HCT116 (cell line): Measurements from ENCODE around the gene USP3. TPM values are rescaled to one million over a fixed set of nuclear protein-coding genes. Genes with fewer than 3 reads are reported as not detected.
A peak's percentile ranks its signal among the peaks of the same experiment; 100 is the strongest.

Source experiments
- ATAC-seq: fragments of 200-7000 bp; cut with Tn5 transposase; 2 replicates; pipeline ENCODE4 v1.9.1; 2020; ENCODE audit warnings: mild to moderate bottlenecking, moderate library complexity
- BruUV-seq: library from RNA; stranded (reverse); fragments of 400-500 nt; replicated peaks from 2 replicates; lab custom pipeline; 2021; lab: Mats Ljungman, UMichigan
- CTCF ChIA-PET: fragments of 300-600 bp; sonication (Branson Sonifier 250); formaldehyde crosslinking; loops from one replicate; lab custom pipeline; 2021; ENCODE audit warnings: antibody characterized with exemption; lab: Charles Lee
- POLR2A ChIA-PET: fragments of 300-600, 350-600 bp; sonication (Branson Sonifier 250); formaldehyde crosslinking; loops from one replicate; lab custom pipeline; 2021; ENCODE audit warnings: antibody characterized with exemption; lab: Charles Lee
- RAD21 ChIA-PET, 2 experiments: fragments of 300-600 bp; sonication (Branson Sonifier 250); formaldehyde crosslinking; loops; one replicate each; lab custom pipeline; 2023; ENCODE audit warnings: low total read pairs in 2 of 2; ENCODE audit not compliant: uncharacterized antibody in 2 of 2, unreplicated experiment in 2 of 2, low non-redundant PET in 1 of 2; lab: Charles Lee
- DNase-seq: peaks from one replicate; pipeline ENCODE4 v3.0.0-alpha.2; 2010; ENCODE audit warnings: low read depth, low spot score
- H2AFZ ChIP-seq: fragments of 200-600 bp; shearing (Covaris generic), sonication (generic); 2 replicates; pipeline ENCODE4 v1.6.1; 2017; ENCODE audit warnings: low read depth, mixed run types, mixed read lengths, antibody characterized with exemption, low read length; ENCODE audit not compliant: poor library complexity, severe bottlenecking
- H3K27ac ChIP-seq: 2 replicates; pipeline ENCODE4 v1.5.1; 2012; ENCODE audit warnings: low read depth, low read length
- H3K27me3 ChIP-seq: fragments of 200-600 bp; sonication (generic); 2 replicates; pipeline ENCODE4 v1.6.1; 2016; ENCODE audit warnings: mixed run types, low read length, mixed read lengths; ENCODE audit not compliant: insufficient read depth
- H3K36me3 ChIP-seq, 2 experiments: fragments of 200-500 bp in 1 of 2; fragments of 200-600 bp in 1 of 2; sonication (Bioruptor generic) in 1 of 2; sonication (generic) in 1 of 2; 2 replicates each; pipeline versions ENCODE4 v1.5.1 to v1.6.1; 2014 to 2016; ENCODE audit warnings: low read length in 2 of 2, inconsistent platforms in 1 of 2, mixed read lengths in 1 of 2, mixed run types in 1 of 2; ENCODE audit not compliant: insufficient read depth in 2 of 2, control insufficient read depth in 1 of 2
- H3K4me1 ChIP-seq, 2 experiments: fragments of 200-600 bp in 1 of 2; sonication (generic) in 1 of 2; 2 replicates each; pipeline versions ENCODE4 v1.5.1 to v1.6.1; 2012 to 2017; ENCODE audit warnings: low read length in 2 of 2, inconsistent platforms in 1 of 2, mild to moderate bottlenecking in 1 of 2, mixed read lengths in 1 of 2, mixed run types in 1 of 2, moderate library complexity in 1 of 2; ENCODE audit not compliant: insufficient read depth in 2 of 2, control insufficient read depth in 1 of 2
- H3K4me2 ChIP-seq: fragments of 200-600 bp; sonication (generic); 2 replicates; pipeline ENCODE4 v1.6.1; 2017; ENCODE audit warnings: mixed run types, low read length, mixed read lengths
- H3K4me3 ChIP-seq, 2 experiments: fragments of 200-600 bp in 1 of 2; sonication (generic) in 1 of 2; replicated peaks in 1 of 2; 2 replicates each; pipeline ENCODE4 v1.5.1; 2011 to 2016; ENCODE audit warnings: low read length in 2 of 2, control low read depth in 1 of 2, low read depth in 1 of 2, mild to moderate bottlenecking in 1 of 2, mixed read lengths in 1 of 2, mixed run types in 1 of 2
- H3K79me2 ChIP-seq: fragments of 200-600 bp; sonication (generic); 2 replicates; pipeline ENCODE4 v1.6.1; 2017; ENCODE audit warnings: mild to moderate bottlenecking, mixed run types, low read length, moderate library complexity, mixed read lengths; ENCODE audit not compliant: insufficient read depth
- H3K9ac ChIP-seq: fragments of 200-600 bp; sonication (generic); 2 replicates; pipeline ENCODE4 v1.6.1; 2016; ENCODE audit warnings: low read length, mixed read lengths
- H3K9me2 ChIP-seq: fragments of 200-600 bp; sonication (generic), shearing (Covaris generic); 2 replicates; pipeline ENCODE4 v1.6.1; 2017; ENCODE audit warnings: mixed run types, mild to moderate bottlenecking, moderate library complexity; ENCODE audit not compliant: insufficient read depth
- H3K9me3 ChIP-seq, 2 experiments: fragments of 200-500 bp in 1 of 2; fragments of 200-600 bp in 1 of 2; sonication (Bioruptor generic) in 1 of 2; sonication (generic) in 1 of 2; 2 replicates each; pipeline ENCODE4 v1.6.1; 2014 to 2017; ENCODE audit warnings: low read length in 2 of 2, mixed read lengths in 2 of 2, inconsistent platforms in 1 of 2, low read depth in 1 of 2, mild to moderate bottlenecking in 1 of 2, mixed run types in 1 of 2, moderate library complexity in 1 of 2; ENCODE audit not compliant: control insufficient read depth in 1 of 2, insufficient read depth in 1 of 2
- H4K20me1 ChIP-seq: fragments of 200-600 bp; sonication (generic), shearing (Covaris generic); 2 replicates; pipeline ENCODE4 v1.6.1; 2017; ENCODE audit warnings: mixed run types, mild to moderate bottlenecking, moderate library complexity; ENCODE audit not compliant: insufficient read depth
- REST ChIP-seq: IDR thresholded peaks from 2 replicates; pipeline ENCODE4 v1.6.1; 2012; ENCODE audit warnings: low read depth
- intact Hi-C: fragments of 100-400 bp; cut with micrococcal nuclease; formaldehyde crosslinking; loops from 2 replicates; pipeline ENCODE4 v1.10.0; 2022
- total RNA-seq: library from RNA; stranded (reverse); gene quantifications from one replicate; pipeline ENCODE4 v1.2.1, GENCODE V29; 2021; ENCODE audit not compliant: unreplicated experiment
- TF ChIP-seq, protein P1 (sequence below), 3 experiments: fragments of 200-600 bp in 1 of 3; sonication (generic) in 1 of 3; IDR thresholded peaks in 2 of 3; conservative IDR thresholded peaks in 1 of 3; 2 replicates each; pipeline ENCODE4 v1.5.1; 2012 to 2017; ENCODE audit warnings: low read depth in 2 of 3, low read length in 2 of 3, antibody characterized with exemption in 1 of 3, borderline replicate concordance in 1 of 3, control low read depth in 1 of 3, mild to moderate bottlenecking in 1 of 3, mixed read lengths in 1 of 3, mixed run types in 1 of 3, moderate library complexity in 1 of 3; ENCODE audit not compliant: insufficient read depth in 1 of 3

Gene USP3
- total RNA-seq, 1 experiment from 2014 or later, result 61.6 TPM

DNA sequence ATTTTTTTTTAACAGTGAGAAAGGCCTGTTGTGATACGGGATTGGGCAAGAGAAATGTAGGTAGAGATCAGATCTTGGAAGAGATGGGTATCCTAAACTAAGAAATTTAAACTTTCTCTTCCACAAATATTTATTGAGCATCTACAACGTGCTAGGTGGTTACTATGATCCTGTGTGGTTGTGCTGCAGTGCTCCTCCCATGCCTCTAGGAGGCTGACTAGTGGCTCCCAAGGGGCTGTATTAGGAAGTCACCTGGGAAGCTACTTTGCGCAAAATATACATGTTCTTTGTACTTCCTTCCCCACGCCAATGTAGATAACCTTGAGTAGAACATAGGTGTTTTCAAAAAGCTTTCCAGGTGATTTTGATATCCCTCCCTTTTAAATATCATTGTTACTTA, 27.2 kb downstream of the USP3 start:
- Histone ChIP-seq H3K9me2 (no peaks in the 10 kb centered on the region), H3K79me2 (peaks cover 97% of the 10 kb centered on the region), H3K4me2 (no peak overlapping the region), H3K9me3 (no peaks in the 10 kb centered on the region), H3K36me3 (no peaks in the 10 kb centered on the region), H3K4me1 (no peaks in the 10 kb centered on the region), H3K9ac (no peak overlapping the region), H4K20me1 (peaks cover 28% of the 10 kb centered on the region; the same call in 1 of the 2 replicates), H3K27me3 (no peaks in the 10 kb centered on the region), H3K27ac (no peak overlapping the region), H2AFZ (no peak overlapping the region), H3K4me3 (no peak overlapping the region)
- TF ChIP-seq REST, result no peak
- TF ChIP-seq, protein P1, sequence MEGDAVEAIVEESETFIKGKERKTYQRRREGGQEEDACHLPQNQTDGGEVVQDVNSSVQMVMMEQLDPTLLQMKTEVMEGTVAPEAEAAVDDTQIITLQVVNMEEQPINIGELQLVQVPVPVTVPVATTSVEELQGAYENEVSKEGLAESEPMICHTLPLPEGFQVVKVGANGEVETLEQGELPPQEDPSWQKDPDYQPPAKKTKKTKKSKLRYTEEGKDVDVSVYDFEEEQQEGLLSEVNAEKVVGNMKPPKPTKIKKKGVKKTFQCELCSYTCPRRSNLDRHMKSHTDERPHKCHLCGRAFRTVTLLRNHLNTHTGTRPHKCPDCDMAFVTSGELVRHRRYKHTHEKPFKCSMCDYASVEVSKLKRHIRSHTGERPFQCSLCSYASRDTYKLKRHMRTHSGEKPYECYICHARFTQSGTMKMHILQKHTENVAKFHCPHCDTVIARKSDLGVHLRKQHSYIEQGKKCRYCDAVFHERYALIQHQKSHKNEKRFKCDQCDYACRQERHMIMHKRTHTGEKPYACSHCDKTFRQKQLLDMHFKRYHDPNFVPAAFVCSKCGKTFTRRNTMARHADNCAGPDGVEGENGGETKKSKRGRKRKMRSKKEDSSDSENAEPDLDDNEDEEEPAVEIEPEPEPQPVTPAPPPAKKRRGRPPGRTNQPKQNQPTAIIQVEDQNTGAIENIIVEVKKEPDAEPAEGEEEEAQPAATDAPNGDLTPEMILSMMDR (IDR thresholded peaks at IDR 0.05 in 2 of 3, conservative IDR thresholded peaks at IDR 0.05 in 1 of 3; ENCODE audit: borderline replicate concordance in 1 of 3, insufficient read depth in 1 of 3, low read depth in 2 of 3, low read length in 2 of 3), result peak in 2 of 3 experiments; percentile 21 to 39; a peak in 2 of 6 replicates
- ChIA-PET POLR2A (no interaction called here), RAD21 (no interaction called here), CTCF (no interaction called here)
- intact Hi-C loops, result no loop called here
- DNase-seq (no peak), ATAC-seq (peak; percentile 82)
- BruUV-seq, result no TSS peak
